ENCODE data around the gene SLC1A5.

DNA sequence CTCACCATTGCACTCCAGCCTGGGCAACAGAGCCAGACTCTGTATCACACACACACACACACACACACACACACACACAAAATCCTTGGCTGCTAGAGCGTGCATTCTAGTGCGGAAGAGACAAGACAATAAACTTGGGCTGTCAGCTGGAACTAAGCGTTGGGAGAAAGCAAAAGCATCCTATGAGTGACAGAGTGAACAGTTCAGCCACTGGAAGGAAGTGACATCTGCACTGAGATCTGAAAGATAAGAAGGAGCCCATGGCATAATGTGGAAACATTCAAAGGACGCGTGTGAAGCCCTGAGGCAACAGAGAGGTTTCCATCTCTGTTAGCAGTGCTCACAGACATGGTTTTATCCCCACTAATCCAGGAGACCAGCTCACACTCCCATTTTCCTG is 3.5 kb upstream of the SLC1A5 start:
- TF ChIP-seq KDM1A (IDR thresholded peaks at IDR 0.05; ENCODE audit: low read depth) (no peak), CTCF (IDR thresholded peaks at IDR 0.05) (no peak), NPAS2 (CRISPR knock-in tag; IDR thresholded peaks at IDR 0.05; ENCODE audit: borderline replicate concordance) (no peak), POLR2A (IDR thresholded peaks at IDR 0.05; ENCODE audit: low read length) (no peak), CEBPB (IDR thresholded peaks at IDR 0.05) (no peak), RCOR1 (IDR thresholded peaks at IDR 0.05; ENCODE audit: low read depth, low read length) (no peak), HOXA7 (CRISPR knock-in tag; IDR thresholded peaks at IDR 0.05) (no peak), REST (IDR thresholded peaks at IDR 0.05) (no peak), EP300 (IDR thresholded peaks at IDR 0.05) (no peak), PBX3 (IDR thresholded peaks at IDR 0.05) (no peak), TP53 (CRISPR knock-in tag; IDR thresholded peaks at IDR 0.05) (no peak)

Measured in A549 (cell line).